NCI-H2227 (cell line): ENCODE measurements around the gene AAMDC.
A peak's percentile ranks its signal among the peaks of the same experiment; 100 is the strongest.
"Not testable (repeated sequence)": the region's sequence is repeated elsewhere in the genome, so short reads cannot be mapped to it uniquely, and the experiment has no call there.

Experiments used
- DNase-seq: peaks from one replicate; lab custom pipeline; 2025; ENCODE audit not compliant: unreplicated experiment; lab: John Stamatoyannopoulos, UW

The AAMDC gene

GRCh38 chr11:77819921-77820564 lies 901 bp upstream of the AAMDC start:
- DNase-seq: peak; percentile 83

- peak; percentile 45 for DNase-seq
Measured at GRCh38 chr11:77821349-77821851, 456 bp downstream of the AAMDC start.

- DNase-seq: not testable (repeated sequence)
Measured at GRCh38 chr11:77822126-77822525, 1.2 kb downstream of the AAMDC start.

GRCh38 chr11:77823775-77824174 lies 2.8 kb downstream of the AAMDC start:
- DNase-seq: no peak

GRCh38 chr11:77828926-77829325 lies 8.0 kb downstream of the AAMDC start:
- DNase-seq: no peak

- no peak for DNase-seq
Measured at GRCh38 chr11:77833302-77833701, 12.4 kb downstream of the AAMDC start.

- DNase-seq: no peak
Measured at GRCh38 chr11:77842441-77843121, 21.6 kb downstream of the AAMDC start.

GRCh38 chr11:77843700-77844099 lies 22.8 kb downstream of the AAMDC start:
- DNase-seq: not testable (repeated sequence)

- DNase-seq: no peak
Measured at GRCh38 chr11:77851503-77851902, 30.6 kb downstream of the AAMDC start.

DNA sequence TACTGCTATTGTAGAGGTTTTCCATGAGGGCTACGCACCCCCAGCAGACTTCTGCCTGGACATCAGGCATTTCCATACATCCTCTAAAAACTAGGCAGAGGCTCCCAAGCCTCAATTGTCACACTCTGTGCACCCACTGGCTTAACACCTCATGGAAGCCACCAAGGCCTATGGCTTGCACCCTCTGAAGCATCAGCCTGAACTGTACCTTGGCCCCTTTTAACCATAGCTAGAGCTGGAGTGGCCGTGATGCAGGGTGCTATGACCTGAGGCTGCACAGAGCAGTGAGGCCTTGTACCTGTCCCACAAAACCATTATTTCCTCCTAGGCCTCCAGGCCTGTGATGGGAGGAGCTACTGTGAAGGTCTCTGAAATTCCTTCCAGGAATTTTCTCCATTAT lies 33.9 kb downstream of the AAMDC start:
- DNase-seq: no peak

DNA sequence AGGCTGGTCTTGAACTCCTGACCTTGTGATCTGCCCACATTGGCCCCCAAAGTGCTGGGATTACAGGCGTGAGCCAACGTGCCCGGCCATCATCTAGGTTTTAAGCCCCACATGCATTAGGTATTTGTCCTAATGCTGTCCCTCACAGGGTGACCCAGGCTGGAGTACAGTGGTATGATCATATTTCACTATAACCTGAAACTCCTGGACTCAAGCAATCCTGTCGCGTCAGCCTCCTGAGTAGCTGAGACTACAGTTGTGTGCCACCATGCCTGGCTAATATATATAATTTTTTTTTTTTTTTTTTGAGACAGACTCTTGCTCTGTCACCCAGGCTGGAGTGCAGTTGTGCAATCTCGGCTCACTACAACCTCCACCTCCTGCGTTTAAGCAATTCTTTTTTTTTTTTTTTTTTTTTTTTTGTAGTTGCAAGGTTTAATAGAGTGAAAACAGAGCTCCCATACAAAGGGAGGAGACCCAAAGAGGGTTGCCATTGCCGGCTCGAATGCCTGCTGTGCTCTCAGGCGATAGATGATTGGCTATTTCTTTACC lies 37.0 kb downstream of the AAMDC start:
- DNase-seq: not testable (repeated sequence)

DNA sequence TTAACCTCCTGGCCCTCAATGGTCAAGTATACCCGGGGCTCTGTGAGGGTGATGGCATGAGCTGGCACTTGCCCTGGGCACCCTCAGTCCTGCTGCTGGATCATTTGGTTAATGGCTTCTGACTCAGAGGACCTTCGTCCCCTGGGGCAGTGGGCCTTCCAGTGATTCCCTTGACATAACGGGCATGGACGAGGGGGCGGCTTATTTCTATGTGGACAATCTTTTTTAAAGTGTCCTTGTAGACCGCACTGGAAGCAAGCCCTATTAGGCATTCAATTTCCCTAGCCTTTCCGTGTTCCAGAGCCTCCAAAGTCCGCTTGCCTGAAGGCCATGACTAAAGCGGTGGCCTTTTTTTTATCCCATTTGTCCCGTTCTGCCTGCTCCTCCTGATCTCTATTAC lies 40.5 kb downstream of the AAMDC start:
- DNase-seq: not testable (repeated sequence)

GRCh38 chr11:77865805-77866204 lies 44.9 kb downstream of the AAMDC start:
- DNase-seq: no peak

DNA sequence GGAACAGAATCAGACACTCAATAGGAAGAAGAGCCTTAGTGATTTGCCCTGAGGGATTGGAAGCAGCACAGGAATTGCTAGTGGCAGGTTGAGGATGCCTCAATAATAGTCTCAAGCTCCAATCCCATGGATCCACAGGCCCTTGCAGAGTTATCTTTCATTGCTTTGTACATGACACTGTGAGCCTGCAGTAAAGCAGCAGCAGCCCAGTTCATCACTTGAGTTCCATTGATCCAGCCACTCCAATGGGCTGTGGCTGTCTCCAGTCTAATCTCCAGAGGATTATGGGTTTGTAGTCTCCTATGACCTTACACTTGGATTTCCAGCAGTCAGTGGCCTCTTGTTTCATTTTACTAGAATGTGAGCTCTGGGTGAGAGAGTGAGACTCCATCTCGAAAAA lies 45.4 kb downstream of the AAMDC start:
- no peak for DNase-seq

DNA sequence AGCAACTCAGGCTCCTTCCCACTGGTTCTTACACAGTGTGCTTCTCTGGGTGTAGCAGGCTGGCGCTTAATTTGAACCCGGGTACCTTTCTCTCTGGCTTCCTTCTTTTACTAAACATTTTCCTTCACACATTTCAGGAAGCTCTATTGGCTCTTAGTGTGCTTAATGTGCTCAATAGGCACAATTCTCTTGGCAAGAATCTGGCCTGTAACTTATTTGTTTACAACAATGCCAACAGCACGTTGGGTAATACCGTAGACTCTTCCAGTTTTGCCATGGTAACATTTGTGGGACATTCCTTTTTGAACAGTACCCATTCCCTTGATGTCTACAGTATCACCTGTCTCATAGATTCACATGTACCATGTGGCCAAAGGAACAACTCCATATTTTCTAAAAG lies 47.8 kb downstream of the AAMDC start:
- DNase-seq: no peak

DNA sequence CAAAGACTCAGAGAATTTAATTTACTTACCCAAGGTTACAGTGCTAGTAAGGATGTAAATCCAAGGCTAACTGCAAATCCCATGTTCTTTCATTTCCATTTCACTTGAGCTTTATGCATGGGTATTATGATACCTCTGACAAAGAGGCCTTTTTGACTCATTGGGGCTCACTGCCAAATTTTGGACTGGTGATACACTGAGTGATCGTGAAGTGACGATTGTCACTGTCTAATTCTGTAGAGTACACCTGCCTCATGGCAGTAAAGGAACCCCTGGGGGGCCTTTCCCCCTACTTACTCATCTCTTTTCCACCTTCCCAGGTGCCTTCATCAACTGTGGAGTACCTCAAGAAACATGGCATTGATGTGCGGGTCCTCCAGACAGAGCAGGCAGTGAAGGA lies 50.9 kb downstream of the AAMDC start:
- no peak for DNase-seq

DNA sequence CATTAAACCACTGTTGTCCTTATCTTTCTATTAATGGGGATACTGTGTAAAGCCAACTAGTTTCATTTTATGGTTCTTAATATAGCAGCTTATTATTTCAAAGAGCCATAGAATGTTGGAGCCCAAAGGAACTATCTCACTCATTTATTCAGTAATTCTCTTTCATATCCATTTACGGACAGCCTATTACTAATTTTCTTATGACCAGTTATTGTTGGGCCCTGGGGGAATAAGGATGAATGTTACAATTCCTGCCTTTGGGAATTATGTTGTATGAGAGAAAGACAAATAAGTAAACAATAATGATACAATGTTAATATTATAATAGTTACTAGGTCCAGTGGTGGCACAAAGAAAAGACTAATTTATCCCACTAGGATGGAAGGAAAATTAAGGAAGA lies 52.4 kb downstream of the AAMDC start:
- DNase-seq: no peak

GRCh38 chr11:77874206-77874605 lies 53.3 kb downstream of the AAMDC start:
- DNase-seq: no peak

GRCh38 chr11:77876045-77876444 lies 55.1 kb downstream of the AAMDC start:
- DNase-seq: no peak

- DNase-seq: not testable (repeated sequence)
Measured at GRCh38 chr11:77878247-77878646, 57.3 kb downstream of the AAMDC start.

- no peak for DNase-seq
Measured at GRCh38 chr11:77879218-77879617, 58.3 kb downstream of the AAMDC start.

DNA sequence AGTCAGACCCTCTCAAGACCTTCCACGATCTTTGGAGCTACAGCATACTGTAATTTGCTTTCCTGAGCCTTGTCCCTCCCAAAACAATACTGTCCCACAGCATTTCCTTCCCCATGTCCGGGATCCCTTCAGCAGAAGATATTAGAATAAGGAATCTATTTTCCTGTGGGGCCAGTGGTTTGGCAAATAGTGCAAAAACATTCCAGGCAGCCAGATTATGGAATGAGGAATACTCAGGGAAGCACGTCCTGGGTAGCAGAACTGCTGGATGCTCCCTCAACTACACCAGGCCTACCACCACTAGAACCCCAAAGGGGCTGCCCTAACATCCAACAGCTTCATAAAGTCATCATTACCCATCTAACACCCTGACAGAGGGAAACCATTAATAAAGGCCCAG lies 61.5 kb downstream of the AAMDC start:
- no peak for DNase-seq
